Measurements from ENCODE around the gene LAT.

LAT gene

GRCh38 chr16:29009838-29010166, 24.9 kb downstream of the LAT start:
- no peak for TF ChIP-seq ZFX (IDR thresholded peaks at IDR 0.05)
- TF ChIP-seq, protein P1, sequence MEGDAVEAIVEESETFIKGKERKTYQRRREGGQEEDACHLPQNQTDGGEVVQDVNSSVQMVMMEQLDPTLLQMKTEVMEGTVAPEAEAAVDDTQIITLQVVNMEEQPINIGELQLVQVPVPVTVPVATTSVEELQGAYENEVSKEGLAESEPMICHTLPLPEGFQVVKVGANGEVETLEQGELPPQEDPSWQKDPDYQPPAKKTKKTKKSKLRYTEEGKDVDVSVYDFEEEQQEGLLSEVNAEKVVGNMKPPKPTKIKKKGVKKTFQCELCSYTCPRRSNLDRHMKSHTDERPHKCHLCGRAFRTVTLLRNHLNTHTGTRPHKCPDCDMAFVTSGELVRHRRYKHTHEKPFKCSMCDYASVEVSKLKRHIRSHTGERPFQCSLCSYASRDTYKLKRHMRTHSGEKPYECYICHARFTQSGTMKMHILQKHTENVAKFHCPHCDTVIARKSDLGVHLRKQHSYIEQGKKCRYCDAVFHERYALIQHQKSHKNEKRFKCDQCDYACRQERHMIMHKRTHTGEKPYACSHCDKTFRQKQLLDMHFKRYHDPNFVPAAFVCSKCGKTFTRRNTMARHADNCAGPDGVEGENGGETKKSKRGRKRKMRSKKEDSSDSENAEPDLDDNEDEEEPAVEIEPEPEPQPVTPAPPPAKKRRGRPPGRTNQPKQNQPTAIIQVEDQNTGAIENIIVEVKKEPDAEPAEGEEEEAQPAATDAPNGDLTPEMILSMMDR (conservative IDR thresholded peaks at IDR 0.05) = no peak
- no peak overlapping the region for H3K27ac ChIP-seq

- no peak overlapping the region for H3K27ac ChIP-seq
- no peak for TF ChIP-seq ZFX (IDR thresholded peaks at IDR 0.05)
- TF ChIP-seq, protein P1 (conservative IDR thresholded peaks at IDR 0.05) = no peak
Measured at GRCh38 chr16:29011112-29011511, 26.3 kb downstream of the LAT start.

DNA sequence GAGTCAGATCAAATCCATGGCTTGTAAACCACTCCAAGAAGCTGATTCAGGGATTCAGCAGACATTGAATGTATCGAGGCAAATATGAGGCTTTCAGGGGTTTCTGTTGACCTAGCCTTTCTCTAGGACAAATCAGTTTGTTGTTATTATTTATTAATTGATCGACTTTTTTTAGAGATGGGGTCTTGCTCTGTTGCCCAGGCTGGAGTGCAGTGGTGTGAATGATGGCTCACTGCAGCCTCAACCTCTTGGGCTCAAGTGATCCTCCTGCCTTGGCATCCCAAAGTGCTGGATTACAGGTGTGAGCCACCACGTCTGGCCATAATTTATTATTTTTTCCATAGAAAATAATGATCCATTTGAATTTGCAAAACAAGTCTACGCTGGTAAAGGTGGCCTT, 27.0 kb downstream of the LAT start:
- TF ChIP-seq, protein P1 (conservative IDR thresholded peaks at IDR 0.05) = no peak
- TF ChIP-seq ZFX (IDR thresholded peaks at IDR 0.05) = no peak
- H3K27ac ChIP-seq = no peak overlapping the region

GRCh38 chr16:29012913-29013553, 28.2 kb downstream of the LAT start:
- TF ChIP-seq, protein P1 (conservative IDR thresholded peaks at IDR 0.05) = no peak
- TF ChIP-seq ZFX (IDR thresholded peaks at IDR 0.05) = no peak
- H3K27ac ChIP-seq = no peak overlapping the region

GRCh38 chr16:29014561-29015069, 29.8 kb downstream of the LAT start:
- TF ChIP-seq, protein P1 (conservative IDR thresholded peaks at IDR 0.05) = no peak
- no peak for TF ChIP-seq ZFX (IDR thresholded peaks at IDR 0.05)
- no peak overlapping the region for H3K27ac ChIP-seq

GRCh38 chr16:29022196-29022595, 37.3 kb downstream of the LAT start:
- TF ChIP-seq ZFX (IDR thresholded peaks at IDR 0.05) = no peak
- TF ChIP-seq, protein P1 (conservative IDR thresholded peaks at IDR 0.05) = no peak
- H3K27ac ChIP-seq = no peak overlapping the region

GRCh38 chr16:29023279-29024277, 38.7 kb downstream of the LAT start:
- H3K27ac ChIP-seq = no peak overlapping the region
- TF ChIP-seq, protein P1 (conservative IDR thresholded peaks at IDR 0.05) = no peak
- TF ChIP-seq ZFX (IDR thresholded peaks at IDR 0.05) = no peak
